ENCODE data around the gene ABCA12. TPM values are rescaled to one million over a fixed set of nuclear protein-coding genes. Genes with fewer than 3 reads are reported as not detected.
"Not testable (repeated sequence)": the region's sequence is repeated elsewhere in the genome, so short reads cannot be mapped to it uniquely, and the experiment has no call there.

ABCA12 gene
- total RNA-seq, 4 donors from 2014 or later = 70.3 to 116 (median 93.6) TPM

- TF ChIP-seq CTCF (IDR thresholded peaks at IDR 0.05) (no peak), POLR2A (IDR thresholded peaks at IDR 0.05) (no peak)
- 22 to 23% methylated on average over 3 of the region's 3 CpGs for WGBS, 2 donors
- no peak overlapping the region for H3K4me3 ChIP-seq (ENCODE audit: low read depth, poor library complexity, severe bottlenecking)
- intact Hi-C loops (cut with DNase I; ENCODE audit: low total_unique reads) = no loop called here
- no peak for DNase-seq (ENCODE audit: low spot score in 2 of 2)
These were observed 32.7 kb upstream of the ABCA12 start for GRCh38 chr2:215171151-215171550.

GRCh38 chr2:215166505-215166904, 28.1 kb upstream of the ABCA12 start:
- intact Hi-C loops (cut with DNase I; ENCODE audit: low total_unique reads); DNase-seq (ENCODE audit: low spot score in 2 of 2): not testable (repeated sequence)

GRCh38 chr2:215163319-215163718, 24.9 kb upstream of the ABCA12 start:
- H3K4me3 ChIP-seq (ENCODE audit: low read depth, poor library complexity, severe bottlenecking); DNase-seq (ENCODE audit: low spot score in 2 of 2); intact Hi-C loops (cut with DNase I; ENCODE audit: low total_unique reads): not testable (repeated sequence)
- 97% methylated on average over 22 to 30 of the region's 31 CpGs for WGBS, 2 donors

More at GRCh38 chr2:215166505-215166904, 28.1 kb upstream of the ABCA12 start:
- WGBS, 2 donors = 75 to 87% methylated on average over 2 of the region's 2 CpGs
- not testable (repeated sequence) for H3K4me3 ChIP-seq (ENCODE audit: low read depth, poor library complexity, severe bottlenecking)

GRCh38 chr2:215161301-215161829, 22.9 kb upstream of the ABCA12 start:
- intact Hi-C loops (cut with DNase I; ENCODE audit: low total_unique reads) = no loop called here
- WGBS, 2 donors = 75 to 86% methylated on average over 8 of the region's 8 CpGs
- no peak overlapping the region for H3K4me3 ChIP-seq (ENCODE audit: low read depth, poor library complexity, severe bottlenecking)
- DNase-seq (ENCODE audit: low spot score in 2 of 2) = no peak
- TF ChIP-seq POLR2A (IDR thresholded peaks at IDR 0.05) (no peak), CTCF (IDR thresholded peaks at IDR 0.05) (no peak)

- no peak overlapping the region for H3K4me3 ChIP-seq (ENCODE audit: low read depth, poor library complexity, severe bottlenecking)
- intact Hi-C loops (cut with DNase I; ENCODE audit: low total_unique reads) = no loop called here
- 73 to 92% methylated on average over 1 of the region's 1 CpG for WGBS, 2 donors
- TF ChIP-seq POLR2A (IDR thresholded peaks at IDR 0.05) (no peak), CTCF (IDR thresholded peaks at IDR 0.05) (no peak)
- no peak for DNase-seq (ENCODE audit: low spot score in 2 of 2)
These were observed 21.7 kb upstream of the ABCA12 start for GRCh38 chr2:215160081-215160480.

- TF ChIP-seq CTCF (IDR thresholded peaks at IDR 0.05) (no peak), POLR2A (IDR thresholded peaks at IDR 0.05) (no peak)
- 79 to 90% methylated on average over 2 of the region's 2 CpGs for WGBS, 2 donors
- intact Hi-C loops (cut with DNase I; ENCODE audit: low total_unique reads) = no loop called here
- H3K4me3 ChIP-seq (ENCODE audit: low read depth, poor library complexity, severe bottlenecking) = no peak overlapping the region
- no peak for DNase-seq (ENCODE audit: low spot score in 2 of 2)
These were observed 18.0 kb upstream of the ABCA12 start for GRCh38 chr2:215156453-215156852.

- TF ChIP-seq POLR2A (IDR thresholded peaks at IDR 0.05) (no peak), CTCF (IDR thresholded peaks at IDR 0.05) (no peak)
- no peak for DNase-seq (ENCODE audit: low spot score in 2 of 2)
- WGBS, 2 donors = 94% methylated on average over 1 of the region's 1 CpG
- intact Hi-C loops (cut with DNase I; ENCODE audit: low total_unique reads) = no loop called here
- H3K4me3 ChIP-seq (ENCODE audit: low read depth, poor library complexity, severe bottlenecking) = no peak overlapping the region
These were observed 11.5 kb upstream of the ABCA12 start for GRCh38 chr2:215149894-215150293.

Measured in lower leg skin (tissue), 4 donors.